Central memory CD8-positive, alpha-beta T cell (primary cell): ENCODE data around the gene FAM110C.

ENCODE experiments used
- ATAC-seq: fragments of 150-1000 bp; cut with Tn5 transposase; replicated peaks from 2 replicates; pipeline ENCODE4 v1.10.0; 2022; ENCODE audit warnings: mild to moderate bottlenecking, moderate FRiP score, moderate number of reproducible peaks; ENCODE audit not compliant: poor library complexity, severe bottlenecking; ENCODE audit errors: extremely low read depth
- DNase-seq, 2 donors: peaks; one replicate each; pipeline ENCODE4 v3.0.0; 2021; ENCODE audit warnings: low spot score in 2 of 2
- H3K27ac Mint-ChIP-seq: one replicate; pipeline ENCODE4 v1.8.0; 2022; ENCODE audit warnings: low read depth, mild to moderate bottlenecking, moderate library complexity, mixed read lengths
- H3K27me3 Mint-ChIP-seq: one replicate; pipeline ENCODE4 v1.8.0; 2022; ENCODE audit warnings: mixed read lengths
- H3K36me3 Mint-ChIP-seq: one replicate; pipeline ENCODE4 v1.8.0; 2022; ENCODE audit warnings: mild to moderate bottlenecking, moderate library complexity, mixed read lengths; ENCODE audit not compliant: insufficient read depth
- H3K4me1 Mint-ChIP-seq: one replicate; pipeline ENCODE4 v1.8.0; 2022; ENCODE audit warnings: mixed read lengths
- H3K4me3 Mint-ChIP-seq: one replicate; pipeline ENCODE4 v1.8.0; 2022; ENCODE audit warnings: mild to moderate bottlenecking, moderate library complexity, mixed read lengths
- H3K9me3 Mint-ChIP-seq: one replicate; pipeline ENCODE4 v1.8.0; 2022; ENCODE audit warnings: mixed read lengths

Gene FAM110C

DNA sequence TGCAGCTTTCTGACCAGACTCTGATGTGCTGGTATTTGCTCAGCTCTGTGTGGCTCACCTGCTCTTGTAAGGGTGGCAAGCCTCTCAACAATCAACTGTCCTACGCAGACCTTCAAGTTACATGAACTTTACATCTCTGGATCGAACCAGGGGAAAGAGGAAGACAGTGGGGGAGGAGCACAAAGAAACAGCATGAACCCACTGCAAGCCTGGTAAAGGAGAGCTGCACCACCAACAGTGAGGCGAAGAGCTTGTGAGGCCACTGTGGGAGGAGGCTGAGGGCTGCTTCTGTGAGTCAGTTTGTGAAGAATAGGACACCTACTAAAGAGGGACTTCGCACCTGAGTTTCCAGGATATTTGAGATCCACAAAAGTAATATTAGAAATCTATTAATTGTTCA lies 18.8 kb upstream of the FAM110C start:
- DNase-seq (no peak), ATAC-seq (no peak)
- Mint-ChIP-seq H3K27ac (no peak overlapping the region), H3K4me3 (no peak overlapping the region), H3K27me3 (peaks cover 19% of the 10 kb centered on the region), H3K9me3 (no peaks in the 10 kb centered on the region), H3K36me3 (peaks cover 2% of the 10 kb centered on the region), H3K4me1 (no peaks in the 10 kb centered on the region)

DNA sequence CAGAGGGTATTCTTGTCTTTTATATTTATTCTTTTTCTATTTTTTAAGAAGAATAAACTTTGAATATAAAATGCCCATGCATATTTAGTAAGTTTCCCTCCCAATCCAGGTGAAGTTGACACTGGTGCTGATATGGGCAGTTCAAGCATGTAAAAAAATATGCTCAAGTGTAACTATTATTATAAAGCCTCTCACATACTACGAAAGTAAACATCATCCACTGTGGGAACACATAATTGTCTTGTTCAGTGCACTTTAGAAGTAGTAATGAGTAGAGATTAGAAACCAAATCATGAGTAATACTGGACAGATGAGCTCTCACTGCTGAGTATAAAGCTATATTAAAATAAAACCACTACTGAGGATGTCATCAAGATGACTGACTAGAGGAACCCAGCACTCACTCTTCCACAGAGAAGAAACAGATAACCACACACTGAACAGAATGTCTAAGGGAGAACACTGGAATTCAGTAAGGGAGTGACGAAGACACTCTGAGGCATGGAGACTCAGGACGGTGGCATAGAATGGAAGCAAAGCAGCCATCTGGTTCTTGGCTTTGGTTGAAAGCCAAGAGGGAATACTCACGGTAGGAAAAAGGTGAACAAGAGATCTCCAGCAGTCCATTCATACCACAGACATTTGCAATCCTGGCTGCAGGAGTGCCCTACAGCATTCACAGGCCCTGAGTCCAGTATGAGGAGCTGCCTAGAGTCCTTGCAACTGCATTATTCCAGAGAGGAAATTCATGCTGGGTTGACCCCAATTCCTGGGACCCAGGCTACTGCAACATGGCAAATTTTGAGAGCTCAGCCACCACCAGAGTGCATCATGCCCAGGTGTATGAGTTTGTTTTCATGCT lies 9.5 kb upstream of the FAM110C start:
- ATAC-seq (no peak), DNase-seq (no peak)
- peaks cover 4% of the 10 kb centered on the region for H3K36me3 Mint-ChIP-seq
- H3K4me1 Mint-ChIP-seq = no peaks in the 10 kb centered on the region
- H3K4me3 Mint-ChIP-seq = no peak overlapping the region
- no peak overlapping the region for H3K27ac Mint-ChIP-seq
- H3K9me3 Mint-ChIP-seq = peaks cover 11% of the 10 kb centered on the region
- H3K27me3 Mint-ChIP-seq = peaks cover 50% of the 10 kb centered on the region

DNA sequence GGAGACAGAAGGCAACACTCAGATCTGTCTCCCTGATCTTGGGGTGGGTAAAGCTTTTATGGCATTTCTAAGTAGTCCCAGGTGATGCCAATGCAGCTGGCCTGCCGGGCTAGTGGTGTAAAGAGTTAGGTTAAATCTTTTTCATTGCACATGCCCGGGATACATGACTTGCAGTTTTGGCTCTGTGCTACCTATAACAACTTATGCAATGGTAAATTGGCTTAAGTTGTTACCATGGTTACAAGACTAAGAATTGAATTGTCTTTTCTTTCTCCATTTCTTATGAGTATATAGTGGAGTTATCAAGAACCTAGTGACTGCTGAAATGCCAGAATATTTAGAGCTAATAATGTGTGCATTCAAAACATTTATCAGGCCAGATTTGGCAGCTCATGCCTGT lies 5.3 kb upstream of the FAM110C start:
- no peak overlapping the region for H3K27ac Mint-ChIP-seq
- ATAC-seq (no peak), DNase-seq (no peak)
- peaks cover 6% of the 10 kb centered on the region for H3K9me3 Mint-ChIP-seq
- no peak overlapping the region for H3K4me3 Mint-ChIP-seq
- H3K27me3 Mint-ChIP-seq = peaks cover 79% of the 10 kb centered on the region
- peaks cover 9% of the 10 kb centered on the region for H3K4me1 Mint-ChIP-seq
- peaks cover 3% of the 10 kb centered on the region for H3K36me3 Mint-ChIP-seq

DNA sequence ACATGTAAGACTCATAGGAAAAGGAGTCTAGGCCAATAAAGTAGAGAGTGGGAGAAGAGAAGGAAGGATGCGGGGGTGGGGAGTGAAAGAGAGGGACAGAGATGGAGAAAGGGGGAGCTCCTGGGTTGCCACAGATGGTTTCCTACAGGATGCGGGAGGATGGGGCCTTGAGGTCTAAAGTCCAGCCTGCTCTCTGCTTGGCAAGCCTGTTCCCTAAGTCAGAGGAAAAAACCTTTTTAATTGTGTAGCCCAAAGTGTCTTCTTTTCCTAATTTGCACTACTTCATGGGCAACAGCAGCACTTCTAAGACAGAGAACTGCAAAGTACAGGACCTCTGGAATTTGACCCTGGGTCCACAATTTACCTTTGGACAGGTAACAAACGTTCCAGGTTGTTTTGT lies 1.4 kb upstream of the FAM110C start:
- ATAC-seq (no peak), DNase-seq (no peak)
- Mint-ChIP-seq H3K4me3 (no peak overlapping the region), H3K4me1 (peaks cover 18% of the 10 kb centered on the region), H3K27ac (peak overlapping the region; percentile 39), H3K9me3 (no peaks in the 10 kb centered on the region), H3K36me3 (peaks cover 2% of the 10 kb centered on the region), H3K27me3 (peaks cover 71% of the 10 kb centered on the region)

DNA sequence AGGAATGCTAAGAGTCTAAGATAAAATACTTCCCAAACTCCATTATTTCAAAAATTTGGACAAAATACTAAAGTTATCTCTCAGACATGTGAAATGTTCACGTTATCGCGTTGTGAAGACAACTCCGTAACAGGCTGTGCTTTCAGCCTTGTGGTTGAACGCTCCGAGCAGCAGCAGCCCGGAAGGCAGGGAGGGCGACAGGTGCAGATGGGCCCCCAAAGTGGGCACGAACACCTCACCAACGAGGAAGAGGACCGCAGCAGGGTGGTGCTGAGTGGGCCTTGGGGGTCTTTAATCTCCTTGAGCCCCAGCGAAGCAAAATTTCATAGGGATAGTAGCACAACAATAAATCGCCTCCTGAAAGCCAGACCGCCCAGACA lies 1.0 kb upstream of the FAM110C start:
- Mint-ChIP-seq H3K27me3 (peaks cover 70% of the 10 kb centered on the region), H3K4me1 (peaks cover 18% of the 10 kb centered on the region), H3K27ac (peak overlapping the region; percentile 39), H3K9me3 (no peaks in the 10 kb centered on the region), H3K36me3 (peaks cover 2% of the 10 kb centered on the region), H3K4me3 (peak overlapping the region; percentile 87)
- ATAC-seq (no peak), DNase-seq (no peak)

DNA sequence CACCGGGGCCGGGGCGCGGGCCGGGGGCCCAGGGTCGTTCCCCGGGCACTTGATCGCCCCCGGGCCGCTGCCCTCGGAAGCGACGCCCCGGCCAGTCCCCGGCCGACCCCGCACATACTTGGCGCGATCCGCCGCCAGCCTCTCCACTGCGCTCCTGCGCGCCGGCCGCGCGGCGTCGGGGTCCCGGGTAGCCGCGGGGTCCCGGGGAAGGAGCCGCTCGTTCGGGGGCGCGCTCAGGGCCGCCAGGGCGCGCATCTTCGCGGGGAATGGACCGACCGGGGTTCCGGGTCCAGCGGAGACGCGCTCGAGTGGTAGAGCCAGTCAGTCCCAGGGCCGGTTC lies 204 bp downstream of the FAM110C start:
- ATAC-seq = peak; percentile 16
- no peak for DNase-seq
- Mint-ChIP-seq H3K27ac (no peak overlapping the region), H3K4me1 (peaks cover 18% of the 10 kb centered on the region), H3K36me3 (peaks cover 2% of the 10 kb centered on the region), H3K27me3 (peaks cover 79% of the 10 kb centered on the region), H3K9me3 (no peaks in the 10 kb centered on the region), H3K4me3 (peak overlapping the region; percentile 64)

DNA sequence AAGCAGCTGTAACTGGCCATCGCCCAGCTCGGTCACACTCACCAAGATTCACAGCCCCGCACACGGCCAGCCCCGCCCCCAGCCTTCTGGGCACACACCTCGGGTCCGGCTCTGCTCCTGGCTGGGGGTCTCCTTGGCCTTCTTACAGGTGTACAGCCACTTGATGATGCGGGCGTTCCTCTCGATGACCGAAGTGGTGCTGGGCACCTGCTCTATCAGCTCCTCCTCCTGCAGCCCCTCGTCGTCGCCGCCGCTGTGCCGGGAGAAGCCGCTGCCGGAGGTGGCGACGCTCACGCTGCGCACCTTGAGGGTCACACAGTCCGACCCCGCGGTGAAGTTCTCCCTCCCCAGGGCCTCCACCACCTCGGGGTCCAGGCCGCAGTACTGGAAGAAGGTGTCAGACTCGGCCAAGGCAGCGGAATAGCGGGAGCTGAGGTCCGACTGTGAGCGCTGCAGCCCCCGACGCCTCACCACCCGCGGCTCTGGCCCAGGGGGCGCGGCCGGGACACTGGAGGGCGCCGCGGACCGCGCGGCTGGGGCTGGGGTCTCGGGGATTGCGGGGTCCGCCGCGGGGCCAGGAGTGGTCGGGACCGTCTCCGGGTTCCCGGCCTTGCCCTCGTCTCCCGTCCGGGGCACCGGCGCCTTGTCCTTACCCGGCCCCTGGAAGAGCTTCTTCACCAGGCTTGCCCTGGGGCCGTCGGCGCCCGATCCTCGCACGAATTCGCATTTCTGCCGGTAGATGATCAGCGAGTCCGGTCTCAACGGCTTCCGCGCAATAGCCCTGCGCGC lies 769 bp downstream of the FAM110C start:
- Mint-ChIP-seq H3K4me1 (peaks cover 18% of the 10 kb centered on the region), H3K4me3 (peak overlapping the region; percentile 64), H3K27me3 (peaks cover 77% of the 10 kb centered on the region), H3K36me3 (peaks cover 2% of the 10 kb centered on the region), H3K27ac (no peak overlapping the region), H3K9me3 (no peaks in the 10 kb centered on the region)
- no peak for ATAC-seq
- no peak for DNase-seq

DNA sequence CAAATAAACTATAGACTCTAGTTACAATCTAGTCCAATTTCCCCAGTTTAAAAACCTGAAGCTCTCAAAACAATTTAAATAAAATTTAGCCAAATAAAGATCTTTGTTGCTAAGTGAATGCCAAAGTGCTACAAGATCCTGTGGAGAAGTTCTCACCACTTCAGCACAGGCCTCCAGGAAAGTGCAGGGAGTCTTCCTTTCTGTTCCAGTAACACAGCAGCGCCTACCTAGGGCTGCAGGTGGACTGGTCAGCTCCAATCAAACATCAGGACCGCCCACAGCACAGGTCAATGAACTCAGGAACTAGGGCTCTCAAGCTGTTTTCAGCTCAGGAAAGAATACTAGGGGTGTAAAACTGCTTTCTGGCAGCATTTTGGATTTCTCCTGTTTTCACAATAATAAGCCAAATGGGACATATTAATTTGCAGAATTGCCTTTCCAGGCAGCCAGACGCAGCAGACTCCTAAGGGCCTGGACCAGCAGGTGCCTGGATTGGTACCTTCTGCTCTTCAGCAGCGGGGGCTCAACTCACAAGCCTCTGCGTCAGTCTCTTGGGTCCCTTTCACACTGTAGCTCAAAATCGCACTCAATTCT lies 1.5 kb downstream of the FAM110C start:
- Mint-ChIP-seq H3K9me3 (no peaks in the 10 kb centered on the region), H3K4me1 (peaks cover 18% of the 10 kb centered on the region), H3K27ac (no peak overlapping the region), H3K27me3 (peaks cover 77% of the 10 kb centered on the region), H3K4me3 (peak overlapping the region; percentile 64), H3K36me3 (peaks cover 2% of the 10 kb centered on the region)
- DNase-seq (no peak), ATAC-seq (no peak)

DNA sequence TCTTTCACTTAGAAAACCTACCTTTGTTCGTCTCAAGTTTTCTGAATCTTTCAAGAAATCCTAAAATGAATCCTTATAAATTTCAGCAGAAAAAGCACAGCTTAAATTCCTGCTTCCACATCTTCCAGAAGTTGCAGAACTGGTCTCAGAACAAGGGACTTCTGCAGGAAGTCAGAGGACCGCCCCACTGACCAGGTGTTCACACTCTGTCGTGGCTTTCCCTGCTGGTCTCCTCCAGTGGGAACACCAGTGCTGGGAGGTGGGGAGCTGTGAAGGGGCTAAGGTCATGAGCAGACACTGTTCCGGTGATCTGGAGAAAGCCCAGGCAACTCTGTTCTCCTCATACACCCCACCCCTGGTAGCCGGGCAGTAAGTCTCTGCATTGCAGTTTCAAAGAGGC lies 3.5 kb downstream of the FAM110C start:
- H3K36me3 Mint-ChIP-seq = peaks cover 4% of the 10 kb centered on the region

DNA sequence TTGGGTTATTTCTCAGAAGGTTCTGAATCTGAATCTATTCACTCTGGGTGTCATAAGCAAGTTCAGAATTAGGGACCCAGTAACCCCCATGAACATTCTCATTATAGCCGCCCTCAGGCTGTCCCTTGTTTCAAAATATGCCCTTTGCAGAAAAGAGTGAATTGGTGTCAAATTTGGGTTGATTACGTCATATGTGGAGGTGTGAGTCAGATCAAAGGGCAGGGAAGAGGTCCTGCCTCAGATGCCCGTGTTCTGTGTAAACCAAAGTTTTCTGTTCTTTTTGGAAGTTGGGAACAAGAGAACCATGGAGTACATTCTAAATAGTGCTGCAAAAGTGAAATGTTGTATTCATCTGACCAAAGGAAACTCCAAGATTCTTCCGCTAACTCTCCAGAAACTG lies 5.8 kb downstream of the FAM110C start:
- DNase-seq (no peak), ATAC-seq (no peak)
- no peaks in the 10 kb centered on the region for H3K9me3 Mint-ChIP-seq
- peaks cover 50% of the 10 kb centered on the region for H3K27me3 Mint-ChIP-seq
- no peak overlapping the region for H3K4me3 Mint-ChIP-seq
- peaks cover 2% of the 10 kb centered on the region for H3K36me3 Mint-ChIP-seq
- H3K4me1 Mint-ChIP-seq = peaks cover 7% of the 10 kb centered on the region
- H3K27ac Mint-ChIP-seq = no peak overlapping the region

More for the DNA sequence above, 3.5 kb downstream of the FAM110C start:
- H3K27ac Mint-ChIP-seq = no peak overlapping the region
- peaks cover 63% of the 10 kb centered on the region for H3K27me3 Mint-ChIP-seq
- DNase-seq (no peak), ATAC-seq (no peak)
- H3K4me3 Mint-ChIP-seq = no peak overlapping the region
- H3K9me3 Mint-ChIP-seq = no peaks in the 10 kb centered on the region
- H3K4me1 Mint-ChIP-seq = peaks cover 18% of the 10 kb centered on the region

DNA sequence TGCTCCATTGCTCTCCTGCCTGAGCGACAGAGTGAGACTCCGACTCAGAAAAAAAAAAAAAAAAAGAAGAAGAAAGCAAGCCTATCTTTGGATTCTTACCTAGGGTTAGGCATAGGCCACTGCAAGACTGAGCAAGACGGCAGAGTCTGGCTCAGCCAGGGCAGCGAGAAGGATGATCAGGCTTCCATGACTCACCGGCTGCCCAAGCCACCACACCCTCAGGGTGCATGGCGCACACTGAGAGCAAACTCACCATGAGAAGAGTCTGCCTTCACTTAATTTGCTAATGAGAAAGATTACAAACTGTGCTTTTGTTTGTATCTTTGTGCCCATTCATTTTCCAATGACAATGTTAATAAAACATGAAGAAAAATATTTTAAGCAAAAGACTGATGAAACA lies 8.2 kb downstream of the FAM110C start:
- Mint-ChIP-seq H3K4me3 (no peak overlapping the region), H3K4me1 (peaks cover 14% of the 10 kb centered on the region), H3K36me3 (peaks cover 2% of the 10 kb centered on the region), H3K27me3 (peaks cover 30% of the 10 kb centered on the region), H3K9me3 (no peaks in the 10 kb centered on the region), H3K27ac (no peak overlapping the region)
- ATAC-seq (no peak), DNase-seq (no peak)

DNA sequence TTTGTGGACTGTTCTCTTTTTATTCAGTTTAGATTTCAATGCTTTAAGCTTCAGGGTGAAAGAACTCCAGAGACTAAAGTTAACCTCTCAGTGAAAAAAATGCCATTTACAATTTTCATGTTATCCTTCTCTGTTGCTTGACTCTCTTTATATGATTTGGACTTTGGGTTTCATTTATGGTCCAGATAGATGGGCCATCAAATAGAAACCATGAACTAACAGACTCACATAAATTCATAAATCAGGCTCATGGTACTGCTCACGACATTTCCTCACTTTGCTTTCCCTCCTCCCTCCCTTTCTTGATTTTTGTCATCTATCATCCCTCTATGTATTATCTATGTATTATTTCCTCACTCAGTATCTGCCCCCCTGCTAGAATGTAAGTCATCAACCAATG lies 10.0 kb downstream of the FAM110C start:
- no peak for DNase-seq
- H3K27ac Mint-ChIP-seq = no peak overlapping the region
- peaks cover 18% of the 10 kb centered on the region for H3K27me3 Mint-ChIP-seq
- no peak for ATAC-seq
- H3K4me3 Mint-ChIP-seq = no peak overlapping the region
- no peaks in the 10 kb centered on the region for H3K9me3 Mint-ChIP-seq
- H3K36me3 Mint-ChIP-seq = peaks cover 2% of the 10 kb centered on the region
- H3K4me1 Mint-ChIP-seq = peaks cover 18% of the 10 kb centered on the region

DNA sequence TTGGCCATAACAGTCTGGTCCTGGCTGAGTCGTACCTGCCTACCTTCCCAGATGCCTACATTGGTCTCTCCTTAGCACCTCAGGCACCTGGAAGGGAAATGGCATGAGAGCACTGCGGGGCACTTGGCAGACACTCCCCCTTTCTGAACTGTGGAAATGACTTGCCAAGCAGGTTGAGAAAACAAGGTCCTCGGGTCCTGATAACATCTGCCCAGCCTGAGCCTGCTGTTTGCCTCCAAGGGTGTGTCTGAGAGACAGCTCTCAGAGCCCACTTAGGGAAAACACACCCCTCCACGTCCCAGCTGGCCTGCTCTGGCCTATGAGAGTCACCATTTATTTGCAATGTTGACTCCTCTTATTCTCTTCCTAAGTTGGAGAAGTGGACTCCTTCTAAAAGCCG lies 10.5 kb downstream of the FAM110C start:
- Mint-ChIP-seq H3K4me1 (peaks cover 18% of the 10 kb centered on the region), H3K27ac (no peak overlapping the region), H3K36me3 (peaks cover 2% of the 10 kb centered on the region), H3K9me3 (no peaks in the 10 kb centered on the region), H3K27me3 (peaks cover 17% of the 10 kb centered on the region), H3K4me3 (no peak overlapping the region)
- ATAC-seq = no peak
- DNase-seq = no peak
